ENCODE results near the gene AIP. TPM values are rescaled to one million over a fixed set of nuclear protein-coding genes. Genes with fewer than 3 reads are reported as not detected.

The AIP gene
- total and polyA plus RNA-seq, 2 of the 8 experiments (the other 6 are each of a cell fraction or from before 2014, with no cell fraction given), result 29.8 to 54.4 TPM

DNA sequence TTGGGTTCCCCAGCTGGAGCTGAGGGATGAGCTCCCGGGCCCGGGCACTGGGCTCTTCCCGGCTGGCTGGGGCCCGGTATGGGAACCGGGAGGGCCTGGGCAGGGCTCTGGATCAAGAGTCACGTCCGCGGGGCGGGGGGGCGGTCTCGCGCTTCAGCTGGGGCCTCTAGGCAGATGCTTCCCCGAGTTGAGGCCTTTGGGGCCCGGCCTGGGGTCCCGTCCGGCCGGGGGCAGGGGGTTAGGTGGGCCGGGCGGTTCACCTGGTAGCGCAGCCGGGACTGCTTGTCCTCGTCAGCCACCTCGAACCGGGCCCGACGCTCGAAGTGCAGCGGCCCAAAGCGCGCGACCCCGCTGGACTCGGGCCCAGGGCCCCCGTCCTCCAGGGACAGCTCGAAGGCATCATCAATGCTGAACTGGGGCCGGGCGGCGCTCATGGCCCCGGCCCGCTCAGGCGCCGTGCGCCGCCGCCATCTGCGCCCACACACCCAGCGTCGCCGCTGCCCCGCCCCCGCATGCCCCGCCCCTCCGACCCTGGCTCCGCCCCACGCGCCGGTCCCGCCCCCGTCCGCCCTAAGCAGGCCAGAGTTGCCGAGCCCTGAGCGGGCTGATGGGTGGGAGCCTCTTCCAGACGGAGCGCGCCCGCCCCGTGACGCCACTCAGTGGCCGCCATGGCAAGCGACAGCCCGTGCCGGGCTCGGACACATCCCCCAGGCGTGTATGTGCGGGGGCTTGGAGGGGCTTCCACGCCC lies 13.9 kb upstream of the AIP start, which contains the start of gene TMEM134 (continued):
- TF ChIP-seq, protein P1, sequence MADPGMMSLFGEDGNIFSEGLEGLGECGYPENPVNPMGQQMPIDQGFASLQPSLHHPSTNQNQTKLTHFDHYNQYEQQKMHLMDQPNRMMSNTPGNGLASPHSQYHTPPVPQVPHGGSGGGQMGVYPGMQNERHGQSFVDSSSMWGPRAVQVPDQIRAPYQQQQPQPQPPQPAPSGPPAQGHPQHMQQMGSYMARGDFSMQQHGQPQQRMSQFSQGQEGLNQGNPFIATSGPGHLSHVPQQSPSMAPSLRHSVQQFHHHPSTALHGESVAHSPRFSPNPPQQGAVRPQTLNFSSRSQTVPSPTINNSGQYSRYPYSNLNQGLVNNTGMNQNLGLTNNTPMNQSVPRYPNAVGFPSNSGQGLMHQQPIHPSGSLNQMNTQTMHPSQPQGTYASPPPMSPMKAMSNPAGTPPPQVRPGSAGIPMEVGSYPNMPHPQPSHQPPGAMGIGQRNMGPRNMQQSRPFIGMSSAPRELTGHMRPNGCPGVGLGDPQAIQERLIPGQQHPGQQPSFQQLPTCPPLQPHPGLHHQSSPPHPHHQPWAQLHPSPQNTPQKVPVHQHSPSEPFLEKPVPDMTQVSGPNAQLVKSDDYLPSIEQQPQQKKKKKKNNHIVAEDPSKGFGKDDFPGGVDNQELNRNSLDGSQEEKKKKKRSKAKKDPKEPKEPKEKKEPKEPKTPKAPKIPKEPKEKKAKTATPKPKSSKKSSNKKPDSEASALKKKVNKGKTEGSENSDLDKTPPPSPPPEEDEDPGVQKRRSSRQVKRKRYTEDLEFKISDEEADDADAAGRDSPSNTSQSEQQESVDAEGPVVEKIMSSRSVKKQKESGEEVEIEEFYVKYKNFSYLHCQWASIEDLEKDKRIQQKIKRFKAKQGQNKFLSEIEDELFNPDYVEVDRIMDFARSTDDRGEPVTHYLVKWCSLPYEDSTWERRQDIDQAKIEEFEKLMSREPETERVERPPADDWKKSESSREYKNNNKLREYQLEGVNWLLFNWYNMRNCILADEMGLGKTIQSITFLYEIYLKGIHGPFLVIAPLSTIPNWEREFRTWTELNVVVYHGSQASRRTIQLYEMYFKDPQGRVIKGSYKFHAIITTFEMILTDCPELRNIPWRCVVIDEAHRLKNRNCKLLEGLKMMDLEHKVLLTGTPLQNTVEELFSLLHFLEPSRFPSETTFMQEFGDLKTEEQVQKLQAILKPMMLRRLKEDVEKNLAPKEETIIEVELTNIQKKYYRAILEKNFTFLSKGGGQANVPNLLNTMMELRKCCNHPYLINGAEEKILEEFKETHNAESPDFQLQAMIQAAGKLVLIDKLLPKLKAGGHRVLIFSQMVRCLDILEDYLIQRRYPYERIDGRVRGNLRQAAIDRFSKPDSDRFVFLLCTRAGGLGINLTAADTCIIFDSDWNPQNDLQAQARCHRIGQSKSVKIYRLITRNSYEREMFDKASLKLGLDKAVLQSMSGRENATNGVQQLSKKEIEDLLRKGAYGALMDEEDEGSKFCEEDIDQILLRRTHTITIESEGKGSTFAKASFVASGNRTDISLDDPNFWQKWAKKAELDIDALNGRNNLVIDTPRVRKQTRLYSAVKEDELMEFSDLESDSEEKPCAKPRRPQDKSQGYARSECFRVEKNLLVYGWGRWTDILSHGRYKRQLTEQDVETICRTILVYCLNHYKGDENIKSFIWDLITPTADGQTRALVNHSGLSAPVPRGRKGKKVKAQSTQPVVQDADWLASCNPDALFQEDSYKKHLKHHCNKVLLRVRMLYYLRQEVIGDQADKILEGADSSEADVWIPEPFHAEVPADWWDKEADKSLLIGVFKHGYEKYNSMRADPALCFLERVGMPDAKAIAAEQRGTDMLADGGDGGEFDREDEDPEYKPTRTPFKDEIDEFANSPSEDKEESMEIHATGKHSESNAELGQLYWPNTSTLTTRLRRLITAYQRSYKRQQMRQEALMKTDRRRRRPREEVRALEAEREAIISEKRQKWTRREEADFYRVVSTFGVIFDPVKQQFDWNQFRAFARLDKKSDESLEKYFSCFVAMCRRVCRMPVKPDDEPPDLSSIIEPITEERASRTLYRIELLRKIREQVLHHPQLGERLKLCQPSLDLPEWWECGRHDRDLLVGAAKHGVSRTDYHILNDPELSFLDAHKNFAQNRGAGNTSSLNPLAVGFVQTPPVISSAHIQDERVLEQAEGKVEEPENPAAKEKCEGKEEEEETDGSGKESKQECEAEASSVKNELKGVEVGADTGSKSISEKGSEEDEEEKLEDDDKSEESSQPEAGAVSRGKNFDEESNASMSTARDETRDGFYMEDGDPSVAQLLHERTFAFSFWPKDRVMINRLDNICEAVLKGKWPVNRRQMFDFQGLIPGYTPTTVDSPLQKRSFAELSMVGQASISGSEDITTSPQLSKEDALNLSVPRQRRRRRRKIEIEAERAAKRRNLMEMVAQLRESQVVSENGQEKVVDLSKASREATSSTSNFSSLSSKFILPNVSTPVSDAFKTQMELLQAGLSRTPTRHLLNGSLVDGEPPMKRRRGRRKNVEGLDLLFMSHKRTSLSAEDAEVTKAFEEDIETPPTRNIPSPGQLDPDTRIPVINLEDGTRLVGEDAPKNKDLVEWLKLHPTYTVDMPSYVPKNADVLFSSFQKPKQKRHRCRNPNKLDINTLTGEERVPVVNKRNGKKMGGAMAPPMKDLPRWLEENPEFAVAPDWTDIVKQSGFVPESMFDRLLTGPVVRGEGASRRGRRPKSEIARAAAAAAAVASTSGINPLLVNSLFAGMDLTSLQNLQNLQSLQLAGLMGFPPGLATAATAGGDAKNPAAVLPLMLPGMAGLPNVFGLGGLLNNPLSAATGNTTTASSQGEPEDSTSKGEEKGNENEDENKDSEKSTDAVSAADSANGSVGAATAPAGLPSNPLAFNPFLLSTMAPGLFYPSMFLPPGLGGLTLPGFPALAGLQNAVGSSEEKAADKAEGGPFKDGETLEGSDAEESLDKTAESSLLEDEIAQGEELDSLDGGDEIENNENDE (IDR thresholded peaks at IDR 0.05; ENCODE audit: insufficient replicate concordance, low read length), result no peak
- TF ChIP-seq SP1 (IDR thresholded peaks at IDR 0.05; ENCODE audit: low read depth, low read length), result peak; percentile 88
- peak; percentile 68 for TF ChIP-seq BACH1 (IDR thresholded peaks at IDR 0.05; ENCODE audit: low read length)
- peak; percentile 72 for TF ChIP-seq TAF7 (optimal IDR thresholded peaks at IDR 0.05; ENCODE audit: borderline replicate concordance, low read depth, low read length)
- TF ChIP-seq TCF12 (IDR thresholded peaks at IDR 0.05; ENCODE audit: low read depth, low read length), result no peak
- peak; percentile 57 for TF ChIP-seq ASH2L (IDR thresholded peaks at IDR 0.05; ENCODE audit: low read length)
- TF ChIP-seq PHF8 (conservative IDR thresholded peaks at IDR 0.05; ENCODE audit: low read depth, low read length), result peak; percentile 72
- TF ChIP-seq KDM5A (IDR thresholded peaks at IDR 0.05; ENCODE audit: low read length), result no peak

Measured in H1 (cell line).